ENCODE data around the gene STARD4. TPM values are rescaled to one million over a fixed set of nuclear protein-coding genes. Genes with fewer than 3 reads are reported as not detected.
A peak's percentile ranks its signal among the peaks of the same experiment; 100 is the strongest.

The STARD4 gene
- total and polyA plus RNA-seq, 2 of the 13 experiments (the other 11 are each of a cell fraction or from before 2014, with no cell fraction given): 27.4 to 66.9 TPM

- BruUV-seq (replicated peaks): no TSS peak
- POLR2A ChIA-PET: no interaction called here
Observed at GRCh38 chr5:111555760-111556159, 43.4 kb upstream of the STARD4 start.

More at GRCh38 chr5:111555760-111556159, 43.4 kb upstream of the STARD4 start:
- no peak for DNase-seq (ENCODE audit: low spot score)
- H4K20me1 ChIP-seq (ENCODE audit: insufficient read depth, low read length): no peaks in the 10 kb centered on the region
- in situ Hi-C loops (cut with HindIII; ENCODE audit: extremely low pct_ligation_motif_present, low pct_unique_long_range_greater_than_20kb) (no loop called here), intact Hi-C loops (cut with micrococcal nuclease; ENCODE audit: unreplicated experiment) (no loop called here)
- ATAC-seq: no peak
- H3K4me1 ChIP-seq (ENCODE audit: insufficient read depth, low read length): no peaks in the 10 kb centered on the region
- H3K36me3 ChIP-seq (replicated peaks in 1 of 2; ENCODE audit: control insufficient read depth in 1 of 2, insufficient read depth in 2 of 2, low read length in 2 of 2): no peaks in the 10 kb centered on the region
- H3K27me3 ChIP-seq (ENCODE audit: control insufficient read depth in 1 of 2, insufficient read depth in 2 of 2, low read length in 2 of 2): no peaks in the 10 kb centered on the region
- TF ChIP-seq, protein P1, sequence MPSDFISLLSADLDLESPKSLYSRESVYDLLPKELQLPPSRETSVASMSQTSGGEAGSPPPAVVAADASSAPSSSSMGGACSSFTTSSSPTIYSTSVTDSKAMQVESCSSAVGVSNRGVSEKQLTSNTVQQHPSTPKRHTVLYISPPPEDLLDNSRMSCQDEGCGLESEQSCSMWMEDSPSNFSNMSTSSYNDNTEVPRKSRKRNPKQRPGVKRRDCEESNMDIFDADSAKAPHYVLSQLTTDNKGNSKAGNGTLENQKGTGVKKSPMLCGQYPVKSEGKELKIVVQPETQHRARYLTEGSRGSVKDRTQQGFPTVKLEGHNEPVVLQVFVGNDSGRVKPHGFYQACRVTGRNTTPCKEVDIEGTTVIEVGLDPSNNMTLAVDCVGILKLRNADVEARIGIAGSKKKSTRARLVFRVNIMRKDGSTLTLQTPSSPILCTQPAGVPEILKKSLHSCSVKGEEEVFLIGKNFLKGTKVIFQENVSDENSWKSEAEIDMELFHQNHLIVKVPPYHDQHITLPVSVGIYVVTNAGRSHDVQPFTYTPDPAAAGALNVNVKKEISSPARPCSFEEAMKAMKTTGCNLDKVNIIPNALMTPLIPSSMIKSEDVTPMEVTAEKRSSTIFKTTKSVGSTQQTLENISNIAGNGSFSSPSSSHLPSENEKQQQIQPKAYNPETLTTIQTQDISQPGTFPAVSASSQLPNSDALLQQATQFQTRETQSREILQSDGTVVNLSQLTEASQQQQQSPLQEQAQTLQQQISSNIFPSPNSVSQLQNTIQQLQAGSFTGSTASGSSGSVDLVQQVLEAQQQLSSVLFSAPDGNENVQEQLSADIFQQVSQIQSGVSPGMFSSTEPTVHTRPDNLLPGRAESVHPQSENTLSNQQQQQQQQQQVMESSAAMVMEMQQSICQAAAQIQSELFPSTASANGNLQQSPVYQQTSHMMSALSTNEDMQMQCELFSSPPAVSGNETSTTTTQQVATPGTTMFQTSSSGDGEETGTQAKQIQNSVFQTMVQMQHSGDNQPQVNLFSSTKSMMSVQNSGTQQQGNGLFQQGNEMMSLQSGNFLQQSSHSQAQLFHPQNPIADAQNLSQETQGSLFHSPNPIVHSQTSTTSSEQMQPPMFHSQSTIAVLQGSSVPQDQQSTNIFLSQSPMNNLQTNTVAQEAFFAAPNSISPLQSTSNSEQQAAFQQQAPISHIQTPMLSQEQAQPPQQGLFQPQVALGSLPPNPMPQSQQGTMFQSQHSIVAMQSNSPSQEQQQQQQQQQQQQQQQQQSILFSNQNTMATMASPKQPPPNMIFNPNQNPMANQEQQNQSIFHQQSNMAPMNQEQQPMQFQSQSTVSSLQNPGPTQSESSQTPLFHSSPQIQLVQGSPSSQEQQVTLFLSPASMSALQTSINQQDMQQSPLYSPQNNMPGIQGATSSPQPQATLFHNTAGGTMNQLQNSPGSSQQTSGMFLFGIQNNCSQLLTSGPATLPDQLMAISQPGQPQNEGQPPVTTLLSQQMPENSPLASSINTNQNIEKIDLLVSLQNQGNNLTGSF (CRISPR knock-in tag; IDR thresholded peaks at IDR 0.05): no peak
- TF ChIP-seq IRF2 (CRISPR knock-in tag; IDR thresholded peaks at IDR 0.05) (no peak), ZNF678 (CRISPR knock-in tag; IDR thresholded peaks at IDR 0.05) (no peak), ZBTB40 (IDR thresholded peaks at IDR 0.05) (peak; percentile 86), ZBTB40 (CRISPR knock-in tag; IDR thresholded peaks at IDR 0.05) (no peak)
- no peak overlapping the region for H3K9ac ChIP-seq (ENCODE audit: insufficient read depth, low read depth, low read length)
- no peaks in the 10 kb centered on the region for H3K79me2 ChIP-seq (ENCODE audit: insufficient read depth, low read length)
- no peak overlapping the region for H3K4me3 ChIP-seq (replicated peaks in 1 of 3; ENCODE audit: insufficient read depth in 1 of 3, low read depth in 2 of 3, low read length in 3 of 3)
- no peaks in the 10 kb centered on the region for H3K9me3 ChIP-seq (ENCODE audit: low read length)
- no peak for FAIRE-seq
- H3K4me2 ChIP-seq (ENCODE audit: low read depth, low read length): no peak overlapping the region
- no peak overlapping the region for H3K27ac ChIP-seq (ENCODE audit: extremely low read length, insufficient read depth, low read length)
- CTCF ChIA-PET (ENCODE audit: low intra/inter-chr PET ratio, low total read pairs): no interaction called here
- WGBS (ENCODE audit: low lambda C conversion rate): 0% methylated on average over 1 of the region's 1 CpG
- no peak overlapping the region for H2AFZ ChIP-seq (ENCODE audit: low read length)
